ENCODE data around the gene LONRF2. TPM values are rescaled to one million over a fixed set of nuclear protein-coding genes. Genes with fewer than 3 reads are reported as not detected.

Gene LONRF2
- total RNA-seq, 5 donors from 2014 or later (not counting 1 experiment from before 2014, with no cell fraction given) = 0.19 to 0.30 (median 0.29) TPM; not detected in 1

DNA sequence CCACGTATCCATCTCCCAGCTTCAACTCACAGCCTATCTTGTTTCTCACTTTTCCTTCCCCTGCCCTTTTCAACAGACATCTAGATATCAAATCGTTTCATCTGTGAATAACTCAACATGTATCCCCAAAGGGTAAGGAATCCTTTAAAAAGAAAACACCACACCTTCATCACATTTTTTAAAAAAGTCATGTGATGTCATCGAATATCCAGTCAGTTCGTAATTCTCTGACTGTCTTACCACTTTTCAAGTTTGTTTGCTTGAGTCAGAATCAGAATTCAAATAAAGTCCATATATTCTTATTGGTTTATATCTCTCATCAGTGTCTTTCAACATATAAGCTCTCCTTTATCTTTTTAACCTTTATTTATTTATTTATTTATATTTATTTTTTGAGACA, 5.4 kb upstream of the LONRF2 start:
- Histone ChIP-seq H3K27ac (ENCODE audit: low read length) (no peak overlapping the region), H3K27me3 (replicated peaks in 1 of 2; ENCODE audit: control insufficient read depth in 2 of 2, extremely low read depth in 1 of 2, insufficient read depth in 2 of 2, low read length in 1 of 2) (peaks cover 6 to 11% of the 10 kb centered on the region in 2 experiments), H3K36me3 (ENCODE audit: control insufficient read depth in 2 of 2, extremely low read depth in 1 of 2, insufficient read depth in 1 of 2, low read length in 1 of 2) (no peaks in the 10 kb centered on the region), H3K4me3 (ENCODE audit: control insufficient read depth in 1 of 2, extremely low read depth in 1 of 2, low read length in 1 of 2) (no peak overlapping the region), H3K9me3 (no peaks in the 10 kb centered on the region), H3K4me1 (ENCODE audit: control insufficient read depth in 1 of 2, extremely low read depth in 1 of 2, insufficient read depth in 2 of 2, low read length in 2 of 2) (no peaks in the 10 kb centered on the region)
- DNase-seq (no peak), ATAC-seq (replicated peaks in 1 of 4) (no peak)
- Mint-ChIP-seq H3K4me1 (no peaks in the 10 kb centered on the region), H3K4me3 (no peak overlapping the region), H3K9me3 (no peaks in the 10 kb centered on the region), H3K27me3 (peaks cover 26 to 33% of the 10 kb centered on the region in 2 donors), H3K27ac (no peak overlapping the region), H3K36me3 (no peaks in the 10 kb centered on the region)
- POLR2A ChIA-PET = no interaction called here
- WGBS (ENCODE audit: insufficient coverage) = 86% methylated on average over 2 of the region's 4 CpGs
- CTCF ChIA-PET = no interaction called here

DNA sequence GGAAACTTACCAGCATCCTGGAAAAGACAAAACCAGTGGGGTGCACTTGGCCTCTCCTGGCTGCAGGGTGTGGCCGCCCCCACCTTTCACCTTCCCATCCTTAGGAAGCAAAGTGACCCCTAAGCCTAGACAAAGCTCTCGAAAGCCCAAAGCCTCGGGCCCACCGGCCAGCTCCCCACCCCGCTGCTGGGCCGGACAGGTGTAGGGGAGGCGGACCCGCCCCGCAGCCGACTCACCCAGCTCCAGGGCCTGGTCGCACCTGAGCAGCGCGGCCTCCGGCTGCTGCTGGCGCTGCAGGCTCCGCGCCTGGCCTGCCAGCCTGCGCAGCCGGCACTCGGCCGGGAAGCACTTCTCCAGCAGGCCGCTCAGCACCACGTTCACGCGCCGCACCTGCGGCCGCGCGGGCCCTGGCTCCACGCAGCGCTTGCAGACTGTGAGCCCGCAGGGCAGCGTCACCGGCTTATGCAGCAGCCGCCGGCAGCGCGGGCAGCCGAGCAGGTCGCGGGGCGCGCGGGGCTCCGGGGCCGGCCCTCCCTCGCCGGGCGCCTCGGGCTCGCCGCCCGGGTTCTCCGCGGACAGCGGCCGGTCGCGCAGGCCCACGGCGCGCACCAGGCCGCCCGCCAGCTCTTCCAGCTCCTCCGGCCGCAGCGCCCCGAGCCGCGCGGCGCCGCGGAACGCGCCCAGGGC, 979 bp downstream of the LONRF2 start:
- Mint-ChIP-seq H3K4me1 (peaks cover 0 to 7% (median 4%) of the 10 kb centered on the region in 3 donors), H3K27me3 (peaks cover 55 to 56% of the 10 kb centered on the region in 2 donors), H3K36me3 (peaks cover 4% of the 10 kb centered on the region), H3K9me3 (peaks cover 13 to 17% (median 14%) of the 10 kb centered on the region in 3 donors), H3K27ac (no peak overlapping the region), H3K4me3 (peak overlapping the region in 1 of 3 donors; percentile 63)
- ChIA-PET CTCF (no interaction called here), POLR2A (no interaction called here)
- Histone ChIP-seq H3K4me1 (ENCODE audit: control insufficient read depth in 1 of 2, extremely low read depth in 1 of 2, insufficient read depth in 2 of 2, low read length in 2 of 2) (no peaks in the 10 kb centered on the region), H3K4me3 (ENCODE audit: control insufficient read depth in 1 of 2, extremely low read depth in 1 of 2, low read length in 1 of 2) (peak overlapping the region in 1 of 2 donors; percentile 32), H3K9me3 (peaks cover 7% of the 10 kb centered on the region), H3K36me3 (ENCODE audit: control insufficient read depth in 2 of 2, extremely low read depth in 1 of 2, insufficient read depth in 1 of 2, low read length in 1 of 2) (no peaks in the 10 kb centered on the region), H3K27me3 (replicated peaks in 1 of 2; ENCODE audit: control insufficient read depth in 2 of 2, extremely low read depth in 1 of 2, insufficient read depth in 2 of 2, low read length in 1 of 2) (peaks cover 19 to 20% of the 10 kb centered on the region in 2 experiments), H3K27ac (ENCODE audit: low read length) (no peak overlapping the region)
- DNase-seq = peak in 1 of 35 experiments; percentile 0
- WGBS (ENCODE audit: insufficient coverage) = 3% methylated on average over 77 of the region's 77 CpGs
- peak in 3 of 4 experiments; percentile 23 to 30 (median 29) for ATAC-seq (replicated peaks in 1 of 4)

DNA sequence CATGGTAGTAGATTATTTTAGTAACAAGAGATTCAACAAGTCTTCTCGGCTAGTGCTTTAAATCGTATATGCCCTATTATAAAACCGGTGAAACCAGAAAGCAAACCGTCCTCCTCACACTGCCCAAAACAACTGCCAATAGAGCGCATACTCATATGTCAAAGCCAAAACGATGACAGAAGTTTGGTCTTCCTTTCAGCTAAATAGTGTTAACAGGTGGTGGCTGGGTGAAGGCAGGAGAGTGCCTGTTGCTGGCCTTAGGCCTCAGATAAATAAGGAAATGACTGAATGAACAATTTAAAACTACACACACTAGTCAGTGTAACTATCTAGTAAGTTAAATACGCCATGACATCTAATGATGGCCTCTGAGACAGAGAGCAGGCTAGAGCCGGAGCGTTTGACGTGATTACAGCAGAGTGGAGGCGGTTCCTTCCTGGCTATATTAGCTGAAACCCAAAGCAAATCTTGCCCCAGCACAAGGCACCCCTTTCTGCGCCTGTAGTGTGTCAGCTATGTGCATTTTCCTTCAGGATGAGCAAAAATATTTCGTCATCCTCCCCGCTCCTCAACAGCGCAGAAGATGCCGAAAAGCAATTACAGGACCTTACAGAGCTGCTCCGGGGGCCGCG, 1.6 kb downstream of the LONRF2 start:
- H3K4me3 Mint-ChIP-seq = peak overlapping the region in 2 of 3 donors; percentile 22 to 63
- DNase-seq (no peak), ATAC-seq (replicated peaks in 1 of 4) (no peak)
- H3K27ac Mint-ChIP-seq = no peak overlapping the region
- H3K9me3 ChIP-seq = peaks cover 7% of the 10 kb centered on the region
- POLR2A ChIA-PET = no interaction called here
- peaks cover 56 to 58% of the 10 kb centered on the region in 2 donors for H3K27me3 Mint-ChIP-seq
- peaks cover 0 to 7% (median 4%) of the 10 kb centered on the region in 3 donors for H3K4me1 Mint-ChIP-seq
- peaks cover 4% of the 10 kb centered on the region for H3K36me3 Mint-ChIP-seq
- CTCF ChIA-PET = no interaction called here
- peaks cover 18 to 19% of the 10 kb centered on the region in 2 experiments for H3K27me3 ChIP-seq (replicated peaks in 1 of 2; ENCODE audit: control insufficient read depth in 2 of 2, extremely low read depth in 1 of 2, insufficient read depth in 2 of 2, low read length in 1 of 2)
- no peak overlapping the region for H3K4me3 ChIP-seq (ENCODE audit: control insufficient read depth in 1 of 2, extremely low read depth in 1 of 2, low read length in 1 of 2)
- no peaks in the 10 kb centered on the region for H3K36me3 ChIP-seq (ENCODE audit: control insufficient read depth in 2 of 2, extremely low read depth in 1 of 2, insufficient read depth in 1 of 2, low read length in 1 of 2)
- no peaks in the 10 kb centered on the region for H3K4me1 ChIP-seq (ENCODE audit: control insufficient read depth in 1 of 2, extremely low read depth in 1 of 2, insufficient read depth in 2 of 2, low read length in 2 of 2)
- 68% methylated on average over 13 of the region's 19 CpGs for WGBS (ENCODE audit: insufficient coverage)
- H3K27ac ChIP-seq (ENCODE audit: low read length) = no peak overlapping the region
- H3K9me3 Mint-ChIP-seq = peaks cover 13 to 17% (median 14%) of the 10 kb centered on the region in 3 donors

DNA sequence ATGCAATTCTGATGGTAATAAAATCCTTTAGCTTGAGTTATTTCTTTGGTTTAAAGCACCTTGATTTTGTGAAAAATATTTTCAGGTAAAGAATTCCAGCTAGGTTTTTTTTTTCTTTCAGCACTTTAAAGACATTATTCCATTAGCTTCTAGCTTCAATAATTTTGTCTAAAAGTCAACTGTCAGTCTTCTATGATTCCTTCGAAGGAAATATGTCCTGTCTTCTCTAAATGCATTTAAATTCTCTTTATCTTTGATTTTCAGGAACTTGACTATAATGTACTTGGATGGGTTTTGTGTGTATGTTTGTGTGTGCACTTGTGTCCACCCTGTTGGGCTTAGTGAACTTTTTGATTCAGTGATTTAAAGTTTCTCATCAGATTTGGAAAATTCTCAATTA, 4.7 kb downstream of the LONRF2 start:
- no peak overlapping the region for H3K4me3 ChIP-seq (ENCODE audit: control insufficient read depth in 1 of 2, extremely low read depth in 1 of 2, low read length in 1 of 2)
- Mint-ChIP-seq H3K9me3 (peaks cover 13 to 17% (median 14%) of the 10 kb centered on the region in 3 donors), H3K27ac (no peak overlapping the region), H3K27me3 (peaks cover 43 to 53% of the 10 kb centered on the region in 2 donors), H3K36me3 (peaks cover 4% of the 10 kb centered on the region), H3K4me1 (peaks cover 0 to 7% (median 4%) of the 10 kb centered on the region in 3 donors), H3K4me3 (no peak overlapping the region)
- H3K9me3 ChIP-seq = peaks cover 7% of the 10 kb centered on the region
- no peak for DNase-seq
- no peak for ATAC-seq (replicated peaks in 1 of 4)
- H3K36me3 ChIP-seq (ENCODE audit: control insufficient read depth in 2 of 2, extremely low read depth in 1 of 2, insufficient read depth in 1 of 2, low read length in 1 of 2) = no peaks in the 10 kb centered on the region
- no CpG with 5 or more reads among the region's 1 CpG for WGBS (ENCODE audit: insufficient coverage)
- no peaks in the 10 kb centered on the region for H3K4me1 ChIP-seq (ENCODE audit: control insufficient read depth in 1 of 2, extremely low read depth in 1 of 2, insufficient read depth in 2 of 2, low read length in 2 of 2)
- CTCF ChIA-PET = no interaction called here
- POLR2A ChIA-PET = no interaction called here
- H3K27me3 ChIP-seq (replicated peaks in 1 of 2; ENCODE audit: control insufficient read depth in 2 of 2, extremely low read depth in 1 of 2, insufficient read depth in 2 of 2, low read length in 1 of 2) = peaks cover 8 to 15% of the 10 kb centered on the region in 2 experiments
- no peak overlapping the region for H3K27ac ChIP-seq (ENCODE audit: low read length)

DNA sequence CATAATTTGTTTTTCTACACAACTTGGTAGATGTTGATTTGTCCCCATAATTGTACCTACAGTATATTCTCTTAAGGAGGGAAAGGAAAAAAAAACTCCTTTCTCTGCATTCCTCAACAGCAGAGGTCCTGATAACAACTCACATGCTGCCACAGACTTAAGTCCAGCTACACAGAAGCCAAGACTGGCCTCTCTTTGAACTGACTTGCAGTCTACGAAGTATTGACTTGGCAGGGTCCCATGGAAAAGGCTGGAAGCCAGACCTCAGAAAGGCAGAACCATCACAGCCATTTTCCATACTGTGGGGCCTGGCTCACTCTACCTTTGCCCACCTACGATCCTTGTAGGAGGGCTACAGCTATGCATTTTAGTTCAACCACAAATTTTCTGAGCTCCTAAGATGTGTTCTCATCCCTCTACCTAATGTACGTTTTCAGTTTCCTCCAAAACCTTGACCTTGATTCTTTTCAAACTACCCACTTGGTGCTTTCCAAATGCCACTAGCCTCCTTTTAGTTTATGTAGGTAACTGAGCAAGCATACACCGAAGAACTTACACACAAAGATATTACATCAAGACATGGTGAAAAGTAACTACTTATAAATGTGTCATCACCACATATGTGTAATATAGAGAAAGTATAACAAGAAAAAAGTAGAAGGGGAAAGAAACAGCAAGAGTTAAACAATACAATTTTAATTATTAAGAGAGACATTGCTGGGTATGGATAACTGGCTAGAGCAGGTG, 12.2 kb downstream of the LONRF2 start:
- DNase-seq = no peak
- WGBS (ENCODE audit: insufficient coverage) = 71% methylated on average over 1 of the region's 4 CpGs
- H3K4me1 Mint-ChIP-seq = no peaks in the 10 kb centered on the region

DNA sequence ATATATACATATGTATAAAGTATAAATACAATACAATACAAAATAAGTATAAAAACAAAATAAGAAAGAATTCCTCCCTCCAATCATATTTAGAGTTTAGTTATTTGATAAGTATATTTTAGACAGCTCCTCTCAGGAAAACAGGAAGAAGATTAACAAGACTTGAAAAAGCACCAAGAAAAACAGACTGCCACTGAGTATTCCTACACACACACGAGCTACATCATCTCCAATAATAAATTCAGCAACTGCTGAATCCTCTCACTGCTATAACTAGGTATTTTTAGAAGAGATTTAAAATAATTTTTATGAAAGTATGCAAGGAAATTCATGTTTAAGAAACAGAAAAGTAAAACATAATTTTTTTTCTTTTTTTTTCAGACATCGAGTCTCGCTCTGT, 13.0 kb downstream of the LONRF2 start:
- Mint-ChIP-seq H3K27me3 (peaks cover 14 to 21% of the 10 kb centered on the region in 2 donors), H3K4me3 (no peak overlapping the region), H3K27ac (no peak overlapping the region), H3K36me3 (no peaks in the 10 kb centered on the region), H3K9me3 (peaks cover 0 to under 1% (median 0%) of the 10 kb centered on the region in 3 donors), H3K4me1 (no peaks in the 10 kb centered on the region)
- Histone ChIP-seq H3K27me3 (replicated peaks in 1 of 2; ENCODE audit: control insufficient read depth in 2 of 2, extremely low read depth in 1 of 2, insufficient read depth in 2 of 2, low read length in 1 of 2) (no peaks in the 10 kb centered on the region), H3K27ac (ENCODE audit: low read length) (no peak overlapping the region), H3K36me3 (ENCODE audit: control insufficient read depth in 2 of 2, extremely low read depth in 1 of 2, insufficient read depth in 1 of 2, low read length in 1 of 2) (no peaks in the 10 kb centered on the region), H3K9me3 (no peaks in the 10 kb centered on the region), H3K4me1 (ENCODE audit: control insufficient read depth in 1 of 2, extremely low read depth in 1 of 2, insufficient read depth in 2 of 2, low read length in 2 of 2) (no peaks in the 10 kb centered on the region), H3K4me3 (ENCODE audit: control insufficient read depth in 1 of 2, extremely low read depth in 1 of 2, low read length in 1 of 2) (no peak overlapping the region)
- POLR2A ChIA-PET = interaction anchor here in 1 of 2 donors (0.6 kb wide), 1 partner anchor 25 kb away, joined by 4 read pairs; no protein-coding TSS in a partner anchor
- WGBS (ENCODE audit: insufficient coverage) = no CpG with 5 or more reads among the region's 3 CpGs
- ATAC-seq (replicated peaks in 1 of 4) (no peak), DNase-seq (no peak)
- CTCF ChIA-PET = no interaction called here

More for the DNA sequence above, 12.2 kb downstream of the LONRF2 start:
- POLR2A ChIA-PET = interaction anchor here in 1 of 2 donors (0.6 kb wide), 1 partner anchor 1294 kb away, joined by 3 read pairs; no protein-coding TSS in a partner anchor
- Mint-ChIP-seq H3K9me3 (no peaks in the 10 kb centered on the region), H3K4me3 (no peak overlapping the region), H3K36me3 (no peaks in the 10 kb centered on the region), H3K27ac (no peak overlapping the region), H3K27me3 (peaks cover 18 to 26% of the 10 kb centered on the region in 2 donors)
- no peaks in the 10 kb centered on the region for H3K36me3 ChIP-seq (ENCODE audit: control insufficient read depth in 2 of 2, extremely low read depth in 1 of 2, insufficient read depth in 1 of 2, low read length in 1 of 2)
- no peaks in the 10 kb centered on the region for H3K4me1 ChIP-seq (ENCODE audit: control insufficient read depth in 1 of 2, extremely low read depth in 1 of 2, insufficient read depth in 2 of 2, low read length in 2 of 2)
- H3K27me3 ChIP-seq (replicated peaks in 1 of 2; ENCODE audit: control insufficient read depth in 2 of 2, extremely low read depth in 1 of 2, insufficient read depth in 2 of 2, low read length in 1 of 2) = no peaks in the 10 kb centered on the region
- H3K27ac ChIP-seq (ENCODE audit: low read length) = no peak overlapping the region
- no peak for ATAC-seq (replicated peaks in 1 of 4)
- CTCF ChIA-PET = no interaction called here
- H3K4me3 ChIP-seq (ENCODE audit: control insufficient read depth in 1 of 2, extremely low read depth in 1 of 2, low read length in 1 of 2) = no peak overlapping the region
- H3K9me3 ChIP-seq = no peaks in the 10 kb centered on the region
